Brain microvascular endothelial cell (primary cell): ENCODE results near the gene SORBS1.
A peak's percentile ranks its signal among the peaks of the same experiment; 100 is the strongest.

Experiments
- DNase-seq: peaks from one replicate; pipeline ENCODE4 v3.0.0-alpha.2; 2020
- H3K27ac ChIP-seq: fragments of 250-450 bp; sonication (Bioruptor Pico); 2 replicates; pipeline ENCODE4 v1.5.1; 2020; ENCODE audit warnings: mild to moderate bottlenecking, moderate library complexity
- H3K27me3 ChIP-seq: fragments of 250-450 bp; sonication (Bioruptor Pico); replicated peaks from 2 replicates; pipeline ENCODE4 v1.5.1; 2020; ENCODE audit warnings: mild to moderate bottlenecking
- H3K36me3 ChIP-seq: fragments of 250-450 bp; sonication (Bioruptor Pico); replicated peaks from 2 replicates; pipeline ENCODE4 v1.5.1; 2020; ENCODE audit warnings: mild to moderate bottlenecking
- H3K4me3 ChIP-seq: 2 replicates; pipeline ENCODE4 v1.5.1; 2011; ENCODE audit warnings: low read depth, mild to moderate bottlenecking, control low read depth, low read length, moderate library complexity
- CTCF ChIP-seq: IDR thresholded peaks from 2 replicates; pipeline ENCODE4 v1.5.1; 2011; ENCODE audit warnings: low read depth, mild to moderate bottlenecking, moderate library complexity, low read length, control low read depth, inconsistent platforms; ENCODE audit errors: missing control alignments
- in situ Hi-C: cut with HindIII; loops from 2 replicates; pipeline ENCODE4 v1.10.0; 2017; ENCODE audit warnings: low sequenced_read_pairs, low pct_ligation_motif_present

The SORBS1 gene

GRCh38 chr10:95334805-95335144 is 226.4 kb downstream of the SORBS1 start:
- Histone ChIP-seq H3K27ac (peak overlapping the region; percentile 76), H3K27me3 (no peaks in the 10 kb centered on the region), H3K4me3 (no peak overlapping the region), H3K36me3 (no peaks in the 10 kb centered on the region)
- no peak for DNase-seq
- in situ Hi-C loops = no loop called here
- TF ChIP-seq CTCF = no peak

- DNase-seq = peak; percentile 95
- in situ Hi-C loops = no loop called here
- peak overlapping the region; percentile 76 for H3K27ac ChIP-seq
- no peaks in the 10 kb centered on the region for H3K36me3 ChIP-seq
- H3K27me3 ChIP-seq = no peaks in the 10 kb centered on the region
- H3K4me3 ChIP-seq = no peak overlapping the region
- TF ChIP-seq CTCF = no peak
Observed at GRCh38 chr10:95333997-95334804, 227.0 kb downstream of the SORBS1 start.

GRCh38 chr10:95332666-95333249 is 228.4 kb downstream of the SORBS1 start:
- Histone ChIP-seq H3K27me3 (no peaks in the 10 kb centered on the region), H3K36me3 (no peaks in the 10 kb centered on the region), H3K4me3 (no peak overlapping the region), H3K27ac (no peak overlapping the region)
- TF ChIP-seq CTCF = no peak
- in situ Hi-C loops = no loop called here
- no peak for DNase-seq

- Histone ChIP-seq H3K27ac (no peak overlapping the region), H3K4me3 (no peak overlapping the region), H3K27me3 (no peaks in the 10 kb centered on the region), H3K36me3 (no peaks in the 10 kb centered on the region)
- in situ Hi-C loops = no loop called here
- TF ChIP-seq CTCF = no peak
- no peak for DNase-seq
Observed at GRCh38 chr10:95331596-95332130, 229.5 kb downstream of the SORBS1 start.

GRCh38 chr10:95330966-95331453 is 230.2 kb downstream of the SORBS1 start:
- no peak for TF ChIP-seq CTCF
- in situ Hi-C loops = no loop called here
- no peak for DNase-seq
- Histone ChIP-seq H3K27me3 (no peaks in the 10 kb centered on the region), H3K4me3 (no peak overlapping the region), H3K36me3 (no peaks in the 10 kb centered on the region), H3K27ac (no peak overlapping the region)
